ENCODE results near the gene TMC8. TPM values are rescaled to one million over a fixed set of nuclear protein-coding genes. Genes with fewer than 3 reads are reported as not detected.
"Not testable (repeated sequence)": the region's sequence is repeated elsewhere in the genome, so short reads cannot be mapped to it uniquely, and the experiment has no call there.

TMC8 gene
- total RNA-seq, 2 experiments from 2014 or later, result 133 to 136 TPM

DNA sequence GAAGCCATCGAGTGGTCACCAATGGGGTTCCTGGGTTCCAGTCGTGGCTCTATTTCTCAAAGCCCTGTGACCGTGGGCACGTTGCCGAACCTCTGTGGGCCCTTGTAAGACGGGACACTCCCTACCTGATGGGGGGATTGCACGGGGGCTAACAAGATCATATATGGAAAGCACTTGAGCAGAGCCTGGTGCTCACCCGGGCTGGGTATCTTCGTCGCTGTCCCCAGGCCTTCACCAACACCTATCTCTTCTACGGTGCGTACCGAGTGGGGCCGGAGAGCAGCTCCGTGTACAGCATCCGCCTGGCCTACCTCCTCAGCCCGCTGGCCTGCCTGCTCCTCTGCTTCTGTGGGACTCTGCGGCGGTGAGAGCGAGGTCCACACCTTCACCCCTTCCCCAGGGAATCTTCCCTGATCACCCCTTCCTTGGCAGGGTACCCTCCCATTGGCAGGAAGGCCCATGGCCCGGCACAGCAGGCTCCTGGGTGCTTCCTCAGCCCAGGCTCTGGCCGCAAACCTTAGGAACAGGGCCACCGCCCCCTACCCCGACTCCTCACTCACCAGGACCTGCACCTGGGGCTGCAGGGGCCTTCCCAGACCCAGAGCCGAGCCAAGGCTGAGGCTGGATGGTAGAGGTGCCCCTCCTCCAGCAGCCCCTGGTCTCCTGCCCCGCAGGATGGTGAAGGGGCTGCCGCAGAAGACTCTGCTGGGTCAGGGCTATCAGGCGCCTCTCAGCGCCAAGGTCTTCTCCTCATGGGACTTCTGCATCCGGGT lies 2.8 kb downstream of the TMC8 start:
- H3K27ac Mint-ChIP-seq, result peak overlapping the region; percentile 55
- peaks cover 57% of the 10 kb centered on the region for H3K4me1 Mint-ChIP-seq
- no peaks in the 10 kb centered on the region for H3K9me3 Mint-ChIP-seq
- no peaks in the 10 kb centered on the region for H3K27me3 Mint-ChIP-seq
- H3K36me3 Mint-ChIP-seq, result peaks cover 56% of the 10 kb centered on the region
- peak overlapping the region; percentile 76 for H3K4me3 Mint-ChIP-seq
- DNase-seq, result no peak

DNA sequence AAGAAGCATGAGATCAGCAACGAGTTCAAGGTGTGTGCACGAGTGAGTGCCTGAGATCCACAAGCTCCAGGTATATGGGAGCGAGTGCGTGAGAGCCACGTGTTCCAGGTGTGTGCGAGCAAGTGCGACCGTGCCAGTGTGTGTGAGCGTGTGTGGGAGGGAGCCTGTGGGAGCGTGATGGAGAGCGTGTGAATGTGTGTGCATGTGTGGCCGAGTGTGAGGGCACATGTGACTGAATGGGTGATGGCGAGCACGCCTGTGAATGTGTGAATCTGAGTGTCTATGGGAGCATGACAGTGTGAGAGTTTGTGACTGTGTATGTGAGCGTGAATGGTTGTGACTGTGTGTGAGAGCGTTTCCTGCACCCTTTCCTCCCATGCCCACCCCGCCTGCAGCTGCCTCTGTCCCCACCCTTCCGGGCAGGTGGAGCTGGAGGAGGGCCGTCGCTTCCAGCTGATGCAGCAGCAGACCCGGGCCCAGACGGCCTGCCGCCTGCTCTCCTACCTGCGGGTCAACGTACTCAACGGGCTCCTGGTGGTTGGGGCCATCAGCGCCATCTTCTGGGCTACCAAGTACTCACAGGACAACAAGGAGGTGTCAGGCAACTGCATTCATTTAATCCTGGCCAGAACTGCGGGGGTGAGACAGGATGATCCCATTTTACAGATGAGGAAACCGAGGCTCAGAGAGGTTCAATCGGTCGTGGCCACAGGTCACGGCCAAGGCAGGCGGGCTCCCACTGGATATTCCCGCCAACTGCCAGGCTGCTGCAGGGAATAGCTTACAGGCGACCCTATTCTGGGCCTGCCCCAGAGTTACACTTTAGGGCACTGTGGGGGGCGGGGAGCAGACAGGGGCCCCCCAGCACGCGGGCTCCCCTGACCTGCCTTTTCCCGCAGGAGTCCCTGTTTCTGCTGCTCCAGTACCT lies 3.7 kb downstream of the TMC8 start:
- DNase-seq, result peak; percentile 76
- H3K36me3 Mint-ChIP-seq, result peaks cover 59% of the 10 kb centered on the region
- H3K9me3 Mint-ChIP-seq, result no peaks in the 10 kb centered on the region
- no peaks in the 10 kb centered on the region for H3K27me3 Mint-ChIP-seq
- peaks cover 61% of the 10 kb centered on the region for H3K4me1 Mint-ChIP-seq
- H3K4me3 Mint-ChIP-seq, result peak overlapping the region; percentile 76
- peak overlapping the region; percentile 55 for H3K27ac Mint-ChIP-seq

DNA sequence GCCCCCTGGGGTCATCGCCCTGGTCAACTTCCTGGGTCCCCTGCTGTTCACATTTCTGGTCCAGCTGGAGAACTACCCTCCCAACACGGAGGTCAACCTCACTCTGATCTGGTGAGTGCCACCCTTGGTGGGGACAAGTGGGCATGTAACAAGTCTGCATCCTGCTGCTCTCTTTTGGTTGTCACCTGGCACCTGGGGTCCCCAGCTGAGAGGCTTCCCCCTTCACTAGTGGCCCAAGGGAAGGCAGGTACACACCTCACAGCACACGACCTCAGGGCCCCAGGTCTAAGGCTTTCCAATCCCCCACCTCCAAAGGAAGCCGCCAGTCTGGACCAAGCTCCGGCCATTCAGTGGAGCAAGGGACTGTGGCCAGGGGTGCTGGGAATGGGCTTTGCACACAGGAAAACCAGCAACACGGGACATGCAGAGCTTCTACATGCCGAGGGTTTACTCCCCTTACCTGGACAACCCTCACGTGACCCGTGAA lies 4.4 kb downstream of the TMC8 start:
- Mint-ChIP-seq H3K27ac (no peak overlapping the region), H3K9me3 (no peaks in the 10 kb centered on the region), H3K27me3 (no peaks in the 10 kb centered on the region), H3K4me3 (no peak overlapping the region), H3K36me3 (peaks cover 62% of the 10 kb centered on the region), H3K4me1 (peaks cover 59% of the 10 kb centered on the region)
- no peak for DNase-seq

DNA sequence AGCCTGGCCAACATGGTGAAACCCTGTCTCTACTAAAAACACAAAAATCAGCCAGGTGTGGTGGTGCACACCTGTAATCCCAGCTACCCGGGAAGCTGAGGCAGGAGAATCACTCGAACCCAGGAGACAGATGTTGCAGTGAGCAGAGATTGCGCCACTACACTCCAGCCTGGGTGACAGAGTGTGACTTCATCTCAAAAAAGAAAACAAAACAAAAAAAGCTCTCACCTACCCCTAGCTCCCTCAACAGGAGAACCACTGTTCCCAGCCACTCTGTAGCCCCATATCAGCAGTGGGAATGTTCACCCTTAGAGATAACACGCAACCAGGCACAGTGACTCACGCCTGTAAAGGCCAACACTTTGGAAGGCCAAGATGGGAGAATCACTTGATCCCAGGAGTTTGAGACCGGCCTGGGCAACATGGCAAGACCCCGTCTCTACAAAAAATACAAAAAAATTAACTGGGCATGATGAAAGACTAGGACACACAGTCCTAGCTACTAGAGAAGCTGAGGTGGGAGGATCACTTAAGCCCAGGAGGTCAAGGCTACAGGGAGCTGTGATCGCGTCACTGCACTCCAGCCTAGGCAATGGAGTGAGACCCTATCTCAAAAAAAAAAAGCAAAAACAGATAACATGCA lies 5.4 kb downstream of the TMC8 start:
- Mint-ChIP-seq H3K27ac (peak overlapping the region; percentile 46), H3K4me3 (no peak overlapping the region)

DNA sequence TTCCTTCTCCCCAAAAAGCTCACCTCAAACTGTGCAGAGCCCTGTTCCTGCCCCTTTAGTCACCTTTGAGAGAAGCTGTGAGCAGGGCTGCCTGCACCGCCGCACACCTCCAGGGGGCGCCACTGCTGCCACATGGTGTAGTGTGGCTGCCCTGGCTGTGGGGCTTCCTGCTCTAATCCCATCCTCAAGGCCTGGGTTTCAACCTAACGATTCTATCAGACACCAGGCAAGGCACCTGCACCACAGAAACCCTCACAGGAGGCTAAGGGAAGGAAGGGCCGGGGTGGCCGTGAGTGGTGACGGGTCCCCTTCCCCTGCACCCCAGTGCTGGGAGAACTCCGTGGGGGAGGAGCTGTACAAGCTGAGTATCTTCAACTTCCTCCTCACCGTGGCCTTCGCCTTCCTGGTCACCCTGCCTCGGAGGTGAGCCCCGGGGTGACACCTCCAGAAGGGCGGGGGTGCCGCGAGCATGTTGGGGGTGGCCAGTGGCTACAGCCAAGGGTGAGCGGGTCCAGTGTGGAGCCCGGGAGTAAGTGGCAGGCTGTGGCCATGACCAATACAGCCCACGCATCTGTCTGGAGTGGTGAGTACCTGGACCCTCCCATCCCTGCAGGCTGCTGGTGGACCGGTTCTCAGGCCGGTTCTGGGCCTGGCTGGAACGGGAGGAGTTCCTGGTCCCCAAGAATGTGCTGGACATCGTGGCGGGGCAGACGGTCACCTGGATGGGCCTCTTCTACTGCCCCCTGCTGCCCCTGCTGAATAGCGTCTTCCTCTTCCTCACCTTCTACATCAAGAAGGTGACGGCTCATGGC lies 7.0 kb downstream of the TMC8 start:
- H3K27me3 Mint-ChIP-seq, result no peaks in the 10 kb centered on the region
- peaks cover 68% of the 10 kb centered on the region for H3K4me1 Mint-ChIP-seq

More for the DNA sequence above, 5.4 kb downstream of the TMC8 start:
- Mint-ChIP-seq H3K27me3 (no peaks in the 10 kb centered on the region), H3K9me3 (no peaks in the 10 kb centered on the region), H3K4me1 (peaks cover 58% of the 10 kb centered on the region), H3K36me3 (peaks cover 62% of the 10 kb centered on the region)
- no peak for DNase-seq

DNA sequence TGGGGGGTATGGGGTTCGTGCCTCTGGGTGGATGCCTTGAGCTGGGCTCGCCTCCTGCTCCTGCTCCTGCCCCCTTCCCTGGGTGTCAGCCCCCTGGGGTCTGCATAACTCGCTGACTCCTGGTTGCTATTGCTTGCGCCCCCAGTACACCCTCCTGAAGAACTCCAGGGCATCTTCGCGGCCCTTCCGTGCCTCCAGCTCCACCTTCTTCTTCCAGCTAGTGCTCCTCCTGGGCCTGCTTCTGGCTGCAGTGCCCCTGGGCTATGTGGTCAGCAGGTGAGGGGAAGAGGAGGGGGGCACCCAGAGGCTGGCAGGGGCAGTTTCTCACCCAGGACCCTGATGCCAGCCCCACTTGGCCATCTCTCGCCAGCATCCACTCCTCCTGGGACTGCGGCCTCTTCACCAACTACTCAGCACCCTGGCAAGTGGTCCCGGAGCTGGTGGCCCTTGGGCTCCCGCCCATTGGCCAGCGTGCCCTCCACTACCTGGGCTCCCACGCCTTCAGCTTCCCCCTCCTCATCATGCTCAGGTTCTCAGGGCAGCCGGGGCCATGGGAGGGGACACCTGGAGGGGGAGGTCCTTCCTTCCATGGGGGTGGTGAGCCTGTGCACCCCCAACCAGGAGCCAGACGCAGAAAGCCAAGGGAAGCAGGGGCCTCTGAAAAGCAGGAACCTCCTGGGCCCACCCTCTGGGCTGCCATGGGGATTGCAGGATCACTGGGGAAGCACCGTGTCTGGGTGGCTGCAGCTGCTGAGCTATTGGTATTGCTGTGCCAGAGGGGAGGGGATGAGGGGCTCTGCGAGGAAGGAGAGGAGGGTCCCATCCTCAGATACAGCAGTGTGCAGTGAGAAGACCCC lies 7.9 kb downstream of the TMC8 start:
- H3K4me3 Mint-ChIP-seq, result no peak overlapping the region
- no peaks in the 10 kb centered on the region for H3K9me3 Mint-ChIP-seq
- DNase-seq, result no peak
- peak overlapping the region; percentile 11 for H3K27ac Mint-ChIP-seq
- H3K27me3 Mint-ChIP-seq, result no peaks in the 10 kb centered on the region
- peaks cover 56% of the 10 kb centered on the region for H3K36me3 Mint-ChIP-seq
- peaks cover 70% of the 10 kb centered on the region for H3K4me1 Mint-ChIP-seq

More for the DNA sequence above, 7.0 kb downstream of the TMC8 start:
- H3K36me3 Mint-ChIP-seq, result peaks cover 62% of the 10 kb centered on the region
- H3K4me3 Mint-ChIP-seq, result no peak overlapping the region
- DNase-seq, result peak; percentile 53
- H3K9me3 Mint-ChIP-seq, result no peaks in the 10 kb centered on the region
- H3K27ac Mint-ChIP-seq, result peak overlapping the region; percentile 50

DNA sequence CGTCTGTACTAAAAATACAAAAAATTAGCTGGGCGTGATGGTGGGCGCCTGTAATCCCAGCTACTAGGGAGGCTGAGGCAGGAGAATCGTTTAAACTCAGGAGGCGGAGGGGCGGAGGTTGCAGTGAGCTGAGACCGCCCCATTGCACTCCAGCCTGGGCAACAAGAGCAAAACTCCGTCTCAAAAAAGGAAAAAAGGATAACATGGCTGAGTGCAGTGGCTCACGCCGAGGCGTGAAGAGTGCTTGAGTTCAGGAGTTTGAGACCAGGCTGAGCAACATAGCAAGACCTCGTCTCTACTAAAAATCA lies 9.2 kb downstream of the TMC8 start:
- H3K27me3 Mint-ChIP-seq, H3K9me3 Mint-ChIP-seq, DNase-seq, H3K4me3 Mint-ChIP-seq: not testable (repeated sequence)
- peaks cover 73% of the 10 kb centered on the region for H3K4me1 Mint-ChIP-seq
- peak overlapping the region; percentile 71 for H3K27ac Mint-ChIP-seq
- H3K36me3 Mint-ChIP-seq, result peaks cover 44% of the 10 kb centered on the region

DNA sequence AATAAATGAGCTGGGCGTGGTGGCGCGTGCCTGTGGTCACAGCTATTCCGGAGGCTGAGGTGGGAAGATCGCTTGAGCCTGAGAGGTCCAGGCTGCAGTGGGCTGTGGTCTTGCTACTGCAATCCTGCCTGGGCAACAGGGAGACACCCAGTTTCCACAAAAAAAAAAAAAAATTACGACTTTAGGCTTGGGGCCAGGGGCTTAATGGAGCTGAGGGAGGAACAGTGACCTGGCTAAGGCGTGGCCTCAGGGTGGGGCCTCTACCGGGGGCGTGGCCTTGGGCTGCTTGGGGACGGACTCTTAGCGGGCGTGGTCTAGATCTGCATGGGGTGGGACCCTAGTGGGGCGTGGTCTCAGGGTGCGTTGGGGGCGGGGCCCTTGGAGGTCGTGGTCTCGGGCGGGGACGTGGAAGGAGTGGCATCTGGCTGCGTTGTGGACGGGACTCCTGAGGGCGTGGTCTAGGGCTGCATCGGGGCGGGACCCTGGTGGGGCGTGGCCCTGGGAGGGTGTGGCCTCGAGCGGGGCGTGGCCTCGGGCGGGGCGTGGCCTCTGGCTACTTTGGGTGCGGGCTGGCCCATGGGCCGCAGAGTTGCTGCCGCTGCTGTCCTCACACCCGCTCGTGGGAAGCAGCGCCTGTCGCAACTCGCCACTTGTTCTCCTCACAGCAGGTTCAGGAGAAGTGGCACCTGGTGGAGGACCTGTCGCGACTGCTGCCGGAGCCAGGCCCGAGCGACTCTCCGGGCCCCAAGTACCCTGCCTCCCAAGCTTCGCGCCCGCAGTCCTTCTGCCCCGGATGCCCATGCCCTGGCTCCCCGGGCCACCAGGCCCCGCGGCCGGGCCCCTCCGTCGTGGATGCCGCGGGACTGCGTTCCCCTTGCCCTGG lies 9.8 kb downstream of the TMC8 start:
- peaks cover 40% of the 10 kb centered on the region for H3K36me3 Mint-ChIP-seq
- peaks cover 71% of the 10 kb centered on the region for H3K4me1 Mint-ChIP-seq
- H3K9me3 Mint-ChIP-seq, result no peaks in the 10 kb centered on the region
- H3K27me3 Mint-ChIP-seq, result no peaks in the 10 kb centered on the region
- H3K27ac Mint-ChIP-seq, result peak overlapping the region; percentile 71
- no peak overlapping the region for H3K4me3 Mint-ChIP-seq
- peak; percentile 97 for DNase-seq

DNA sequence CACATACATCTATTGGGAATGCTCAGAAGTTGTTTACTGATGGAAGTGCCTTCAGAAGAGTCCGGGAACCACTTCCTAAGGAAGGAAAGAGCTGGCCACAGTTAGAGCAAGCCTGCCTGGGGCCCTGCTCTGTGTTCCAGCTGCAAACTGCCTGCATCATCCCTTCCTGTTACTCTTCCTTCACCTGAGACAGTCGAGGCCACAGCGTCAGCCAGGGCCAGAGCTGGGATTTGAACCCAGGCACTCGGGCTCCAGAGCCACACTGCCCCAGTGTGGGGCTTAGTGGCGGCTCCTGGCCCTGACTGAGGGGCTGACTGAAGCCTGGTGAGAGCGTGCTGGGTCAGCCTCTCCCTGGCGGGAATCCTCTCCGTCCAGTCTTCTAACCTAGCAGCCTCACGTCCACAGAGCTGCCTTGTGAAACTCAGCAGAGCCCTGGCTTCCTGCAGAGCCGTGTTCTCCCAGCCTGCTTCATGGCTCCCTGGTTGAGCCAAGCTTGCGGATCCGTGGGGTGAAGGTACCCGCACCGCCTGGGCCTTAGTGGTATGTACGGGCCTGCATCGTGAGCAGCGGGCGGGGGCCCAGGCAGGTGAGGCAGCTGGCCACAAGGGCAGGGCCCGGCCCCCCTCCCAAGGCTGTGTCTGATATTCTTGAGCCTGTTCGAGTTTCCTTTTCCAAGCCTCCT lies 11.0 kb downstream of the TMC8 start:
- Mint-ChIP-seq H3K4me1 (peaks cover 60% of the 10 kb centered on the region), H3K9me3 (no peaks in the 10 kb centered on the region), H3K27ac (no peak overlapping the region), H3K36me3 (peaks cover 31% of the 10 kb centered on the region), H3K27me3 (no peaks in the 10 kb centered on the region), H3K4me3 (no peak overlapping the region)
- DNase-seq, result no peak

DNA sequence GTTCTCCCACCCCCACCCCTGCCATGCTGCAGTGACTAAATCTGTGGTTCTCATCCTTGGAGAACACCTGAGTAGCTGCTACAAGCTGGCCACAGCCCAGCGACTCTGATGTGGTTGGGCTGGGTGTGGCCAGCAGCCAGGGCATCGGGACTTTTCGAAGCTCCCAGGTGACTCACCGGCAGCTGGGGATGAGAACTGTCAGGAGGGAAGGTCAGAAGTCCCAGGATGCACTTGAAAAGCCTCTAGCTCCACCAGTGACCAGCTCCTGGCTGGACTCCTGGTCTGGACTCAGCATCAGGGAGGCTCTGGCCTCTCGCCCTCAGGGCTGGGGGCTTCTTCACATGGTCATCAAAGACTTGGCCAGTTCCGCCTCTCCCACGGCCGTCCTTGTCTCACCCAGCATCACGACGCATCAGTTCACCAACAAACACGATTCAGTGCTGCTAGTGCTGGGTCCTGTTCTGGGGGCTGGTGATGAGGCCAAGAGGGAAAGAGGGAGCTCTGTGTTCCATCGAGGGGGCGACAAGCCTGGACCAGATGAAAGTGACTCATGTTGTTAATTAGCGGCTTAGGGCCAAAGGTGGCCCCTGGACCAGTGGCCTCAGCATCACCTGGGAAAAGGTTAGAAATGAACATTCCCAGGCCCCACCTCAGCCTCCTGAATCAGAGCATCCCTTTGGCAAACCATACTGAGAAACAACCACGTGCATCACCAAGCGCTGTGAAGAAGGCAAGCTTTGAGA lies 11.7 kb downstream of the TMC8 start:
- Mint-ChIP-seq H3K4me1 (peaks cover 55% of the 10 kb centered on the region), H3K4me3 (no peak overlapping the region), H3K9me3 (no peaks in the 10 kb centered on the region), H3K27me3 (no peaks in the 10 kb centered on the region), H3K36me3 (peaks cover 24% of the 10 kb centered on the region), H3K27ac (no peak overlapping the region)
- DNase-seq, result no peak

DNA sequence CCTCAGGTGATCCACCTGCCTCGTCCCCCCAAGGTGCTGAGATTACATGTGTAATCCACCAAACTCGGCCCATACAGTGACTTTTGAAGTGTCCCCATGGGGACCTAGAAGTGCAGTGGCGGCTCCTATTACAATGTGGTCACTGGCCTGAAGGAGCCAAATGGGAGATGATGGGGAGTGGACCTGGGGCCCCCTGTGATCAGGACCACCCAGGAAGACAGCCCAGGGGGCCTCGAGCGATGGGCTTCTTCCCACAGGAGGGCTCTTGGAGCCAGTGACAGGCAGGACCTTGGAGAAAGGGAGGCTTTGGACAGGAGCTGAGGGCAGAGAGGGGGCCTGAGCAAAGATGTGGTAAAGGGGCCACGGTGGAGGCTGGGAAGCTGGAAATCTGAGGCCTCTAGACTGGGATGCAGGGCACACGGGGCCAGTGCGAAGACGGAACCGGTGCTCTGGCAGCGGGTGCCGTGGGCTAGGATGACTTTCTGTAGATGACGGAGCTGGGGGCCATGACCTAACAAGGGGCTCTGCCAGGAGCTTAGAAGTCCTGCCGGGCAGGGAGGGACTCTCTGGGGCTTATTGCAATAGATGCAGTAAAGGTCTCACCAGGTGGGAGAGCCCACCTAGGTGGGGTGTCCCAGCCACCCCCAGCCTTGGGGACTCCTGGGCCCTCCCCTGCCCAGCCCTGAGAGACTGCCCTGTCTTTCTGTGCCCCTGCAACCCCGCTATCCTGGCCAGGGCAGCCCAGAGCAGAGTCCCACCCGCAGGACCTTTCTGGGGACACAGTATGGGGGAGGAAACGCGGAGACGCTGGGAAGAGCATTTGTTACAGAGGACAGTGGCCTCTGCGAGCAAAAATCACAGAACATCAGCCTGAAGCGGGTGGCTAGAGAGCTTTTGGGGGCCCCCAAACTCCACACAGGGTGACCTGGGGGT lies 12.9 kb downstream of the TMC8 start:
- H3K27ac Mint-ChIP-seq, result peak overlapping the region; percentile 47
- H3K4me3 Mint-ChIP-seq, result no peak overlapping the region
- no peaks in the 10 kb centered on the region for H3K27me3 Mint-ChIP-seq
- no peak for DNase-seq
- H3K9me3 Mint-ChIP-seq, result no peaks in the 10 kb centered on the region
- peaks cover 19% of the 10 kb centered on the region for H3K36me3 Mint-ChIP-seq
- H3K4me1 Mint-ChIP-seq, result peaks cover 53% of the 10 kb centered on the region
